Measurements from ENCODE around the gene ZFAND3. TPM values are rescaled to one million over a fixed set of nuclear protein-coding genes. Genes with fewer than 3 reads are reported as not detected.

ZFAND3 gene
- polyA plus RNA-seq, 1 of the 3 experiments (the other 2 are of a cell fraction) = 16.7 TPM

GRCh38 chr6:37974381-37974780 is 154.9 kb downstream of the ZFAND3 start (continued):
- no peak for TF ChIP-seq CHD2 (IDR thresholded peaks at IDR 0.05; ENCODE audit: low read length, partially characterized antibody)

GRCh38 chr6:37974943-37975342 is 155.4 kb downstream of the ZFAND3 start:
- Histone ChIP-seq H3K27me3 (ENCODE audit: insufficient read depth) (no peaks in the 10 kb centered on the region), H3K79me2 (ENCODE audit: insufficient read depth) (peaks cover 99% of the 10 kb centered on the region), H3K9ac (no peak overlapping the region), H3K4me1 (ENCODE audit: control insufficient read depth in 1 of 2, insufficient read depth in 2 of 2, low read depth in 1 of 2, low read length in 1 of 2) (peaks cover under 1 to 6% of the 10 kb centered on the region in 2 experiments; a peak in 3 of 4 replicates), H3K9me2 (no peaks in the 10 kb centered on the region), H3K4me2 (no peak overlapping the region), H3K4me3 (ENCODE audit: low read depth in 2 of 2, low read length in 1 of 2) (no peak overlapping the region), H3K36me3 (replicated peaks in 1 of 2; ENCODE audit: control insufficient read depth in 1 of 2, insufficient read depth in 2 of 2, low read length in 1 of 2) (peaks cover 0 to 14% of the 10 kb centered on the region in 2 experiments), H3F3A (replicated peaks; ENCODE audit: insufficient read depth) (peaks cover 8% of the 10 kb centered on the region), H2AFZ (ENCODE audit: low read depth) (no peak overlapping the region), H3K9me3 (peaks cover 6% of the 10 kb centered on the region; the same call in 1 of the 2 replicates), H3K27ac (ENCODE audit: low read depth in 2 of 2, low read length in 1 of 2) (no peak overlapping the region), H4K20me1 (ENCODE audit: insufficient read depth) (peaks cover 75% of the 10 kb centered on the region)
- no peak for DNase-seq
- POLR2A ChIA-PET = no interaction called here
- CTCF ChIA-PET = no interaction called here
- TF ChIP-seq SMC3 (IDR thresholded peaks at IDR 0.05; ENCODE audit: low read depth, low read length) (no peak), RFX5 (IDR thresholded peaks at IDR 0.05; ENCODE audit: low read length) (no peak)
- TF ChIP-seq, protein P1, sequence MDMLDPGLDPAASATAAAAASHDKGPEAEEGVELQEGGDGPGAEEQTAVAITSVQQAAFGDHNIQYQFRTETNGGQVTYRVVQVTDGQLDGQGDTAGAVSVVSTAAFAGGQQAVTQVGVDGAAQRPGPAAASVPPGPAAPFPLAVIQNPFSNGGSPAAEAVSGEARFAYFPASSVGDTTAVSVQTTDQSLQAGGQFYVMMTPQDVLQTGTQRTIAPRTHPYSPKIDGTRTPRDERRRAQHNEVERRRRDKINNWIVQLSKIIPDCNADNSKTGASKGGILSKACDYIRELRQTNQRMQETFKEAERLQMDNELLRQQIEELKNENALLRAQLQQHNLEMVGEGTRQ (IDR thresholded peaks at IDR 0.05; ENCODE audit: borderline replicate concordance, low read depth, low read length) = no peak
- 98% methylated on average over 1 of the region's 1 CpG for WGBS (ENCODE audit: low lambda C conversion rate)

DNA sequence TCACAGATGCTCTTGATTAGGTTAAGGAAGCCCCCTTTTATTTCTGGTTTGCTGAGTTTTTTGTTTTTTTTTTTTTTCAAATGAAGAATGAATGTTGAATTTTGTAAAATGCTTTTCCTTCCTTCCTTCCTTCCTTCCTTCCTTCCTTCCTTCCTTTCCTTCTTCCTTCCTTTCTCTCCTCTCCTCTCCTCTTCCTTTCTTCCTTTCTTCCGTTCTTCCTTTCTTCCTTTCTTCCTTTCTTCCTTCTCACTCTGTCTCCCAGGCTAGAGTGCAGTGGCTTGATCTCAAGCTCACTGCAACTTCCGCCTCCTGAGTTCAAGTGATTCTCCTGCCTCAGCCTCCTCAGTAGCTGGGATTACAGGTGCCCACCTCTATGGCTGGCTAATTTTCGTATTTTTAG is 158.2 kb downstream of the ZFAND3 start:
- DNase-seq = no peak
- peaks cover 83% of the 10 kb centered on the region for H4K20me1 ChIP-seq (ENCODE audit: insufficient read depth)
- ChIA-PET POLR2A (no interaction called here), CTCF (no interaction called here)
- H3K9me3 ChIP-seq = peaks cover 6% of the 10 kb centered on the region; the same call in 1 of the 2 replicates
- H3K79me2 ChIP-seq (ENCODE audit: insufficient read depth) = peaks cover 100% of the 10 kb centered on the region
- peaks cover 7 to 8% of the 10 kb centered on the region in 2 experiments; a peak in 3 of 4 replicates for H3K4me1 ChIP-seq (ENCODE audit: control insufficient read depth in 1 of 2, insufficient read depth in 2 of 2, low read depth in 1 of 2, low read length in 1 of 2)
- no peaks in the 10 kb centered on the region for H3K9me2 ChIP-seq
- H3F3A ChIP-seq (replicated peaks; ENCODE audit: insufficient read depth) = peaks cover 8% of the 10 kb centered on the region
- WGBS (ENCODE audit: low lambda C conversion rate) = 80% methylated on average over 3 of the region's 3 CpGs
- H3K36me3 ChIP-seq (replicated peaks in 1 of 2; ENCODE audit: control insufficient read depth in 1 of 2, insufficient read depth in 2 of 2, low read length in 1 of 2) = peaks cover 0 to 13% of the 10 kb centered on the region in 2 experiments
- TF ChIP-seq, protein P2, sequence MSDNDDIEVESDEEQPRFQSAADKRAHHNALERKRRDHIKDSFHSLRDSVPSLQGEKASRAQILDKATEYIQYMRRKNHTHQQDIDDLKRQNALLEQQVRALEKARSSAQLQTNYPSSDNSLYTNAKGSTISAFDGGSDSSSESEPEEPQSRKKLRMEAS (IDR thresholded peaks at IDR 0.05; ENCODE audit: low read depth) = no peak
- TF ChIP-seq SIN3A (IDR thresholded peaks at IDR 0.05; ENCODE audit: borderline replicate concordance, low read depth, low read length) = no peak
- TF ChIP-seq NFIC (IDR thresholded peaks at IDR 0.05; ENCODE audit: borderline replicate concordance) = no peak
- no peak for TF ChIP-seq FOXJ3 (CRISPR knock-in tag; IDR thresholded peaks at IDR 0.05)
- no peak for TF ChIP-seq SMC3 (IDR thresholded peaks at IDR 0.05; ENCODE audit: low read depth, low read length)
- TF ChIP-seq FOSL2 (IDR thresholded peaks at IDR 0.05; ENCODE audit: borderline replicate concordance, low read depth) = no peak
- no peak for TF ChIP-seq GABPA (IDR thresholded peaks at IDR 0.05; ENCODE audit: low read depth)
- TF ChIP-seq RCOR1 (IDR thresholded peaks at IDR 0.05; ENCODE audit: low read length) = no peak
- no peak for TF ChIP-seq ZBTB33 (IDR thresholded peaks at IDR 0.05; ENCODE audit: borderline replicate concordance, low read depth)
- TF ChIP-seq GATA2 (CRISPR knock-in tag; IDR thresholded peaks at IDR 0.05) = no peak
- TF ChIP-seq, protein P3, sequence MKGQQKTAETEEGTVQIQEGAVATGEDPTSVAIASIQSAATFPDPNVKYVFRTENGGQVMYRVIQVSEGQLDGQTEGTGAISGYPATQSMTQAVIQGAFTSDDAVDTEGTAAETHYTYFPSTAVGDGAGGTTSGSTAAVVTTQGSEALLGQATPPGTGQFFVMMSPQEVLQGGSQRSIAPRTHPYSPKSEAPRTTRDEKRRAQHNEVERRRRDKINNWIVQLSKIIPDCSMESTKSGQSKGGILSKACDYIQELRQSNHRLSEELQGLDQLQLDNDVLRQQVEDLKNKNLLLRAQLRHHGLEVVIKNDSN (IDR thresholded peaks at IDR 0.05; ENCODE audit: borderline replicate concordance, low read depth) = no peak
- H3K4me2 ChIP-seq = no peak overlapping the region
- H3K4me3 ChIP-seq (ENCODE audit: low read depth in 2 of 2, low read length in 1 of 2) = no peak overlapping the region
- H3K27ac ChIP-seq (ENCODE audit: low read depth in 2 of 2, low read length in 1 of 2) = no peak overlapping the region
- no peaks in the 10 kb centered on the region for H3K27me3 ChIP-seq (ENCODE audit: insufficient read depth)
- no peak overlapping the region for H3K9ac ChIP-seq
- H2AFZ ChIP-seq (ENCODE audit: low read depth) = no peak overlapping the region

Data from SK-N-SH (cell line).